Measurements from ENCODE around the gene ANKS6.

DNA sequence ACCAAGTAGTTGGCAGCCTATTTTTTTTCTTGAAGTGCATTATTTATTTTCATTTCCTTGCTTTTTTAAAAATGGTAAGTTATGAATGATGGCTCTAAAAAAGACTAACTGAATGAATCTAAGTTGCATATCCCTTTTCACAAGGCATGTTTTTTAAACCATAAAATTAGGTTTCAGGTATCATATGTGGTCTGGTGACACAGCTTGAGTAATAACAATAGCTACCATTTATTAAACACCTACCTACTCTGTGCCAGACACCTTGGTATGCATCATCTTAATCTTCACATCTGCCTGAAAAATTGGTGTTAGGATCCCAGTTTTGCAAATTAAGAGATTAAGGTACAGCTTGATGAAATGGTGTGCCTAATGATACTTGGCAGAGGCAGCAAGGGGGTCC, 83.4 kb downstream of the ANKS6 start:
- TF ChIP-seq, protein P1, sequence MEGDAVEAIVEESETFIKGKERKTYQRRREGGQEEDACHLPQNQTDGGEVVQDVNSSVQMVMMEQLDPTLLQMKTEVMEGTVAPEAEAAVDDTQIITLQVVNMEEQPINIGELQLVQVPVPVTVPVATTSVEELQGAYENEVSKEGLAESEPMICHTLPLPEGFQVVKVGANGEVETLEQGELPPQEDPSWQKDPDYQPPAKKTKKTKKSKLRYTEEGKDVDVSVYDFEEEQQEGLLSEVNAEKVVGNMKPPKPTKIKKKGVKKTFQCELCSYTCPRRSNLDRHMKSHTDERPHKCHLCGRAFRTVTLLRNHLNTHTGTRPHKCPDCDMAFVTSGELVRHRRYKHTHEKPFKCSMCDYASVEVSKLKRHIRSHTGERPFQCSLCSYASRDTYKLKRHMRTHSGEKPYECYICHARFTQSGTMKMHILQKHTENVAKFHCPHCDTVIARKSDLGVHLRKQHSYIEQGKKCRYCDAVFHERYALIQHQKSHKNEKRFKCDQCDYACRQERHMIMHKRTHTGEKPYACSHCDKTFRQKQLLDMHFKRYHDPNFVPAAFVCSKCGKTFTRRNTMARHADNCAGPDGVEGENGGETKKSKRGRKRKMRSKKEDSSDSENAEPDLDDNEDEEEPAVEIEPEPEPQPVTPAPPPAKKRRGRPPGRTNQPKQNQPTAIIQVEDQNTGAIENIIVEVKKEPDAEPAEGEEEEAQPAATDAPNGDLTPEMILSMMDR (conservative IDR thresholded peaks at IDR 0.05; ENCODE audit: low read depth in 2 of 2) = no peak
- TF ChIP-seq EZH2phosphoT487 (IDR thresholded peaks at IDR 0.05; ENCODE audit: unreplicated experiment) (no peak), POLR2AphosphoS5 (IDR thresholded peaks at IDR 0.05; ENCODE audit: low read depth) (no peak), CREB1 (CRISPR knock-in tag; IDR thresholded peaks at IDR 0.05; ENCODE audit: low read depth) (no peak), EZH2 (IDR thresholded peaks at IDR 0.05; ENCODE audit: low read depth, unreplicated experiment) (no peak), JUNB (IDR thresholded peaks at IDR 0.05; ENCODE audit: unreplicated experiment) (no peak), ZNF331 (CRISPR knock-in tag; IDR thresholded peaks at IDR 0.05; ENCODE audit: low read depth) (no peak), NANOG (IDR thresholded peaks at IDR 0.05; ENCODE audit: borderline replicate concordance) (no peak), ZNF114 (CRISPR knock-in tag; IDR thresholded peaks at IDR 0.05) (no peak)
- TF ChIP-seq, protein P2, sequence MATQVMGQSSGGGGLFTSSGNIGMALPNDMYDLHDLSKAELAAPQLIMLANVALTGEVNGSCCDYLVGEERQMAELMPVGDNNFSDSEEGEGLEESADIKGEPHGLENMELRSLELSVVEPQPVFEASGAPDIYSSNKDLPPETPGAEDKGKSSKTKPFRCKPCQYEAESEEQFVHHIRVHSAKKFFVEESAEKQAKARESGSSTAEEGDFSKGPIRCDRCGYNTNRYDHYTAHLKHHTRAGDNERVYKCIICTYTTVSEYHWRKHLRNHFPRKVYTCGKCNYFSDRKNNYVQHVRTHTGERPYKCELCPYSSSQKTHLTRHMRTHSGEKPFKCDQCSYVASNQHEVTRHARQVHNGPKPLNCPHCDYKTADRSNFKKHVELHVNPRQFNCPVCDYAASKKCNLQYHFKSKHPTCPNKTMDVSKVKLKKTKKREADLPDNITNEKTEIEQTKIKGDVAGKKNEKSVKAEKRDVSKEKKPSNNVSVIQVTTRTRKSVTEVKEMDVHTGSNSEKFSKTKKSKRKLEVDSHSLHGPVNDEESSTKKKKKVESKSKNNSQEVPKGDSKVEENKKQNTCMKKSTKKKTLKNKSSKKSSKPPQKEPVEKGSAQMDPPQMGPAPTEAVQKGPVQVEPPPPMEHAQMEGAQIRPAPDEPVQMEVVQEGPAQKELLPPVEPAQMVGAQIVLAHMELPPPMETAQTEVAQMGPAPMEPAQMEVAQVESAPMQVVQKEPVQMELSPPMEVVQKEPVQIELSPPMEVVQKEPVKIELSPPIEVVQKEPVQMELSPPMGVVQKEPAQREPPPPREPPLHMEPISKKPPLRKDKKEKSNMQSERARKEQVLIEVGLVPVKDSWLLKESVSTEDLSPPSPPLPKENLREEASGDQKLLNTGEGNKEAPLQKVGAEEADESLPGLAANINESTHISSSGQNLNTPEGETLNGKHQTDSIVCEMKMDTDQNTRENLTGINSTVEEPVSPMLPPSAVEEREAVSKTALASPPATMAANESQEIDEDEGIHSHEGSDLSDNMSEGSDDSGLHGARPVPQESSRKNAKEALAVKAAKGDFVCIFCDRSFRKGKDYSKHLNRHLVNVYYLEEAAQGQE (IDR thresholded peaks at IDR 0.05; ENCODE audit: unreplicated experiment) = no peak
- TF ChIP-seq, protein P3, sequence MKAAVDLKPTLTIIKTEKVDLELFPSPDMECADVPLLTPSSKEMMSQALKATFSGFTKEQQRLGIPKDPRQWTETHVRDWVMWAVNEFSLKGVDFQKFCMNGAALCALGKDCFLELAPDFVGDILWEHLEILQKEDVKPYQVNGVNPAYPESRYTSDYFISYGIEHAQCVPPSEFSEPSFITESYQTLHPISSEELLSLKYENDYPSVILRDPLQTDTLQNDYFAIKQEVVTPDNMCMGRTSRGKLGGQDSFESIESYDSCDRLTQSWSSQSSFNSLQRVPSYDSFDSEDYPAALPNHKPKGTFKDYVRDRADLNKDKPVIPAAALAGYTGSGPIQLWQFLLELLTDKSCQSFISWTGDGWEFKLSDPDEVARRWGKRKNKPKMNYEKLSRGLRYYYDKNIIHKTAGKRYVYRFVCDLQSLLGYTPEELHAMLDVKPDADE (IDR thresholded peaks at IDR 0.05) = no peak
- TF ChIP-seq, protein P4, sequence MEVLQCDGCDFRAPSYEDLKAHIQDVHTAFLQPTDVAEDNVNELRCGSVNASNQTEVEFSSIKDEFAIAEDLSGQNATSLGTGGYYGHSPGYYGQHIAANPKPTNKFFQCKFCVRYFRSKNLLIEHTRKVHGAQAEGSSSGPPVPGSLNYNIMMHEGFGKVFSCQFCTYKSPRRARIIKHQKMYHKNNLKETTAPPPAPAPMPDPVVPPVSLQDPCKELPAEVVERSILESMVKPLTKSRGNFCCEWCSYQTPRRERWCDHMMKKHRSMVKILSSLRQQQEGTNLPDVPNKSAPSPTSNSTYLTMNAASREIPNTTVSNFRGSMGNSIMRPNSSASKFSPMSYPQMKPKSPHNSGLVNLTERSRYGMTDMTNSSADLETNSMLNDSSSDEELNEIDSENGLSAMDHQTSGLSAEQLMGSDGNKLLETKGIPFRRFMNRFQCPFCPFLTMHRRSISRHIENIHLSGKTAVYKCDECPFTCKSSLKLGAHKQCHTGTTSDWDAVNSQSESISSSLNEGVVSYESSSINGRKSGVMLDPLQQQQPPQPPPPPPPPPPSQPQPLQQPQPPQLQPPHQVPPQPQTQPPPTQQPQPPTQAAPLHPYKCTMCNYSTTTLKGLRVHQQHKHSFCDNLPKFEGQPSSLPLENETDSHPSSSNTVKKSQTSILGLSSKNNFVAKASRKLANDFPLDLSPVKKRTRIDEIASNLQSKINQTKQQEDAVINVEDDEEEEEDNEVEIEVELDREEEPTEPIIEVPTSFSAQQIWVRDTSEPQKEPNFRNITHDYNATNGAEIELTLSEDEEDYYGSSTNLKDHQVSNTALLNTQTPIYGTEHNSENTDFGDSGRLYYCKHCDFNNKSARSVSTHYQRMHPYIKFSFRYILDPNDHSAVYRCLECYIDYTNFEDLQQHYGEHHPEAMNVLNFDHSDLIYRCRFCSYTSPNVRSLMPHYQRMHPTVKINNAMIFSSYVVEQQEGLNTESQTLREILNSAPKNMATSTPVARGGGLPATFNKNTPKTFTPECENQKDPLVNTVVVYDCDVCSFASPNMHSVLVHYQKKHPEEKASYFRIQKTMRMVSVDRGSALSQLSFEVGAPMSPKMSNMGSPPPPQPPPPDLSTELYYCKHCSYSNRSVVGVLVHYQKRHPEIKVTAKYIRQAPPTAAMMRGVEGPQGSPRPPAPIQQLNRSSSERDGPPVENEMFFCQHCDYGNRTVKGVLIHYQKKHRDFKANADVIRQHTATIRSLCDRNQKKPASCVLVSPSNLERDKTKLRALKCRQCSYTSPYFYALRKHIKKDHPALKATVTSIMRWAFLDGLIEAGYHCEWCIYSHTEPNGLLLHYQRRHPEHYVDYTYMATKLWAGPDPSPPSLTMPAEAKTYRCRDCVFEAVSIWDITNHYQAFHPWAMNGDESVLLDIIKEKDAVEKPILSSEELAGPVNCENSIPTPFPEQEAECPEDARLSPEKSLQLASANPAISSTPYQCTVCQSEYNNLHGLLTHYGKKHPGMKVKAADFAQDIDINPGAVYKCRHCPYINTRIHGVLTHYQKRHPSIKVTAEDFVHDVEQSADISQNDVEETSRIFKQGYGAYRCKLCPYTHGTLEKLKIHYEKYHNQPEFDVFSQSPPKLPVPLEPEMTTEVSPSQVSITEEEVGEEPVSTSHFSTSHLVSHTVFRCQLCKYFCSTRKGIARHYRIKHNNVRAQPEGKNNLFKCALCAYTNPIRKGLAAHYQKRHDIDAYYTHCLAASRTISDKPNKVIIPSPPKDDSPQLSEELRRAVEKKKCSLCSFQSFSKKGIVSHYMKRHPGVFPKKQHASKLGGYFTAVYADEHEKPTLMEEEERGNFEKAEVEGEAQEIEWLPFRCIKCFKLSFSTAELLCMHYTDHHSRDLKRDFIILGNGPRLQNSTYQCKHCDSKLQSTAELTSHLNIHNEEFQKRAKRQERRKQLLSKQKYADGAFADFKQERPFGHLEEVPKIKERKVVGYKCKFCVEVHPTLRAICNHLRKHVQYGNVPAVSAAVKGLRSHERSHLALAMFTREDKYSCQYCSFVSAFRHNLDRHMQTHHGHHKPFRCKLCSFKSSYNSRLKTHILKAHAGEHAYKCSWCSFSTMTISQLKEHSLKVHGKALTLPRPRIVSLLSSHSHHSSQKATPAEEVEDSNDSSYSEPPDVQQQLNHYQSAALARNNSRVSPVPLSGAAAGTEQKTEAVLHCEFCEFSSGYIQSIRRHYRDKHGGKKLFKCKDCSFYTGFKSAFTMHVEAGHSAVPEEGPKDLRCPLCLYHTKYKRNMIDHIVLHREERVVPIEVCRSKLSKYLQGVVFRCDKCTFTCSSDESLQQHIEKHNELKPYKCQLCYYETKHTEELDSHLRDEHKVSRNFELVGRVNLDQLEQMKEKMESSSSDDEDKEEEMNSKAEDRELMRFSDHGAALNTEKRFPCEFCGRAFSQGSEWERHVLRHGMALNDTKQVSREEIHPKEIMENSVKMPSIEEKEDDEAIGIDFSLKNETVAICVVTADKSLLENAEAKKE (CRISPR knock-in tag; IDR thresholded peaks at IDR 0.05) = no peak
